Measurements from ENCODE around the gene ABL1. TPM values are rescaled to one million over a fixed set of nuclear protein-coding genes. Genes with fewer than 3 reads are reported as not detected.

The ABL1 gene
- total RNA-seq, 1 experiment from 2014 or later, result 41.5 TPM

DNA sequence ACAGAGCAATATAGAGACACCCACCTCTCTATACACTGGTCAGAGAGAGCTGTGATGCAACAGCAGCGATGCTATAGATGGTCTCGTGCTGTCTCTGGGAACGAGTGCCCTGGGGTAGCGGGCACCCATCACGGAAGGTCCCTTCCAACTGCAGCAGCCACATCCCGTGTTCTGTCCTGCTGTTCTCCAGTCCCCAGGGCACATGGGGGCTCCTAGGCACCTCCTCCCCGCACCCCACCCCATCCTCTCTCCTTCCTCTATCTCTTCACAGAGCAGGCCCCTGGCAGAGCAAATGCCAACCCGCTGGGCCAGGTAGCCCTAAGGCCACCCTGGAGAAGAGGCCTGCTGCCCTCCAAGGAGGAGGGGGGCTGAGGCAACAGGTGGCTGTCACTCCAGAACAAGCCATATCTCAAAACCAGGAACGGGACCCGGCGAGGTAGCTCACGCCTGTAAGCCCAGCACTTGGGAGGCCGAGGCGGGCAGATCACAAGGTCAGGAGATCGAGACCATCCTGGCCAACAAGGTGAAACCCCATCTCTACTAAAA, 95.8 kb downstream of the ABL1 start:
- DNase-seq (ENCODE audit: low read depth), result no peak

- no peak for DNase-seq (ENCODE audit: low read depth)
Measured at GRCh38 chr9:130931508-130932254, 96.6 kb downstream of the ABL1 start.

- no peak for DNase-seq (ENCODE audit: low read depth)
Measured at GRCh38 chr9:130932255-130933079, 97.4 kb downstream of the ABL1 start.

- DNase-seq (ENCODE audit: low read depth), result no peak
Measured at GRCh38 chr9:130933114-130934046, 98.3 kb downstream of the ABL1 start.

DNA sequence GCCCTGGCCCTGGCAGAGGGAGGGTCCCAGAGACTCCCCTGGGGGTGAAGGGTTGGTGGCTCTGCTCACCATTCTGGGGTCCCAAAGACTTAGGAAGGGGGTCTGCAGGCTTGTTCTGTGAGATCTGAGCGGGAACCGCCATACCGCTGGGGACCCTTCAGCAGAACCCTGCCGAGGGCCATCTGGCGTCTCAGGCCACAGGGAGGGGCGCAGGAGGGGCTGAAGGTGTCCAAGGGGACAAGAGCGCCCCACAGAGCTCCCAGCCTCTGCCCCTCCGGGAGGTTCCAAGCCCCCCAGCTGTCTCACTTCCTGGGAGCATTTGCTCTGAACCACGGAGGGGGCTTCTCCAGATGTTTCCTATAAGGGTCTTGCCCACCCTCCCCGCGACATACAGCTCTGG, 99.2 kb downstream of the ABL1 start:
- DNase-seq (ENCODE audit: low read depth), result no peak

- DNase-seq (ENCODE audit: low read depth), result no peak
Measured at GRCh38 chr9:130934702-130935647, 99.9 kb downstream of the ABL1 start.

DNA sequence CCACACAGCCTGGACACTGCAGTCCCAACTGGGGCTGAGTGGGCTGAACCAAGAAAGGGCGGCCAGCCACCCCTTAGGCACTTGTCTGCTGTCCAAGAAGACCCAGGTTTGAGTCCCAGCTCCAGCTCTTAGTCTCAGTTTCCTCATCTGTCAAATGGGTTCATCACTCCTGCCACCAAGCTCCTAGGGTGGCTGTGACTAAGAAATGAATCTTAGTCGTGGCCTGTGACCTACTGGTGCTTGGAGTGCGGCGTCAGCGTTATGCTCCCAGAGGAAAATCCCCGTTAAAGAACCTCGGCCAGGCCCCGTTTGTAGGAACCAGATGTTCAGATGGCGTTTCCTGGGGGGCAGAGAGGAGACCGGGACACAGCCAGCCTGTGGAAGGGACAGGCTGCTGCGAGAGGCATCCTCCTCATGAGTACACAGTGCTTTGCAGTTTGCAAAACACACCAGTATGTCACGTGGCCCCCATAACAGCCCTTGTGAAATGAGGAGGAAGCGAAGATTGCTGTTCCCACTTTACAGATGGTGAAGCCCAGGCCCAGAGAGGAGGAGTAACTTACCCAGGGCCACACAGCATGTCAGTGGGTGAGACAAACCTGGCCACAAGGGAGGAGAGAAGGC, 100.7 kb downstream of the ABL1 start:
- DNase-seq (ENCODE audit: low read depth), result no peak

GRCh38 chr9:130936285-130937117, 101.4 kb downstream of the ABL1 start:
- no peak for DNase-seq (ENCODE audit: low read depth)

Other genes with a start within 250 kb of the ABL1 start
- 0.07 and 0.10 TPM in 2 replicates for gene PRDM12, start 170.7 kb upstream of the ABL1 start, total RNA-seq (2014; rRNA removed; shearing (Covaris generic))
- 65.0 and 69.6 TPM in 2 replicates for gene EXOSC2, start 141.5 kb upstream of the ABL1 start, total RNA-seq (2014; rRNA removed; shearing (Covaris generic))
- not detected in 2 replicates for gene QRFP, start 61.6 kb downstream of the ABL1 start, total RNA-seq (2014; rRNA removed; shearing (Covaris generic))
- 11.6 TPM in 2 replicates for gene FIBCD1, start 104.0 kb downstream of the ABL1 start, total RNA-seq (2014; rRNA removed; shearing (Covaris generic))
- 0.13 and 0.29 TPM in 2 replicates for gene LAMC3, start 173.9 kb downstream of the ABL1 start, total RNA-seq (2014; rRNA removed; shearing (Covaris generic))

All from HT1080 (cell line).